ENCODE data around the gene LTA. TPM values are rescaled to one million over a fixed set of nuclear protein-coding genes. Genes with fewer than 3 reads are reported as not detected.
A peak's percentile ranks its signal among the peaks of the same experiment; 100 is the strongest.

LTA gene
- polyA plus RNA-seq, 1 donor from 2014 or later, result not detected

- H3K9me3 ChIP-seq (ENCODE audit: low read length), result no peaks in the 10 kb centered on the region
- H3K27me3 ChIP-seq (ENCODE audit: insufficient read depth, low read depth, low read length), result no peaks in the 10 kb centered on the region
- peak overlapping the region; percentile 86 for H3K4me3 ChIP-seq (ENCODE audit: low read length)
- H4K20me1 ChIP-seq (ENCODE audit: insufficient read depth), result peaks cover 33% of the 10 kb centered on the region
- H3K36me3 ChIP-seq (ENCODE audit: insufficient read depth, low read length), result no peaks in the 10 kb centered on the region
- peak overlapping the region; percentile 42 for H2AFZ ChIP-seq (ENCODE audit: low read depth, low read length)
- TF ChIP-seq MXI1 (conservative IDR thresholded peaks at IDR 0.05; ENCODE audit: poor library complexity, severe bottlenecking), result no peak
- no peak for TF ChIP-seq REST (IDR thresholded peaks at IDR 0.05; ENCODE audit: borderline replicate concordance)
- peak; percentile 33 for TF ChIP-seq POLR2AphosphoS5 (IDR thresholded peaks at IDR 0.05)
- no peak for TF ChIP-seq TAF1 (IDR thresholded peaks at IDR 0.05; ENCODE audit: low read depth)
- no peak for TF ChIP-seq EP300 (conservative IDR thresholded peaks at IDR 0.05; ENCODE audit: poor library complexity, severe bottlenecking)
- TF ChIP-seq CTCF (IDR thresholded peaks at IDR 0.05; ENCODE audit: poor library complexity, severe bottlenecking), result no peak
- TF ChIP-seq RAD21 (conservative IDR thresholded peaks at IDR 0.05), result no peak
- TF ChIP-seq SMC3 (conservative IDR thresholded peaks at IDR 0.05; ENCODE audit: poor library complexity), result no peak
- H3K9me2 ChIP-seq (ENCODE audit: insufficient read depth, low read length), result no peaks in the 10 kb centered on the region
- H3K9ac ChIP-seq (ENCODE audit: low read length), result peak overlapping the region; percentile 98
- peak overlapping the region; percentile 100 for H3K4me2 ChIP-seq (ENCODE audit: low read length)
- peak overlapping the region; percentile 96 for H3K27ac ChIP-seq (ENCODE audit: low read length)
- peaks cover 85% of the 10 kb centered on the region for H3K79me2 ChIP-seq (replicated peaks; ENCODE audit: insufficient read depth, low read length)
- no peaks in the 10 kb centered on the region for H3F3A ChIP-seq (ENCODE audit: insufficient read depth, low read length, poor library complexity, severe bottlenecking)
Observed at GRCh38 chr6:31541059-31541657, 30.9 kb upstream of the LTA start.

- Histone ChIP-seq H3K79me2 (replicated peaks; ENCODE audit: insufficient read depth, low read length) (peaks cover 80% of the 10 kb centered on the region), H3K36me3 (ENCODE audit: insufficient read depth, low read length) (no peaks in the 10 kb centered on the region), H3K27ac (ENCODE audit: low read length) (peak within 1 kb of the TSS; percentile 96), H3K4me2 (ENCODE audit: low read length) (peak within 1 kb of the TSS; percentile 100), H3K9ac (ENCODE audit: low read length) (peak within 1 kb of the TSS; percentile 98), H3K9me3 (ENCODE audit: low read length) (no peaks in the 10 kb centered on the region), H3K9me2 (ENCODE audit: insufficient read depth, low read length) (no peaks in the 10 kb centered on the region), H2AFZ (ENCODE audit: low read depth, low read length) (peak within 1 kb of the TSS; percentile 66), H3K4me3 (ENCODE audit: low read length) (peak within 1 kb of the TSS; percentile 86), H3F3A (ENCODE audit: insufficient read depth, low read length, poor library complexity, severe bottlenecking) (no peaks in the 10 kb centered on the region), H3K27me3 (ENCODE audit: insufficient read depth, low read depth, low read length) (no peaks in the 10 kb centered on the region), H4K20me1 (ENCODE audit: insufficient read depth) (peaks cover 25% of the 10 kb centered on the region)
- TF ChIP-seq TAF1 (IDR thresholded peaks at IDR 0.05; ENCODE audit: low read depth), result peak; percentile 99
- peak; percentile 86 for TF ChIP-seq MXI1 (conservative IDR thresholded peaks at IDR 0.05; ENCODE audit: poor library complexity, severe bottlenecking)
- TF ChIP-seq SMC3 (conservative IDR thresholded peaks at IDR 0.05; ENCODE audit: poor library complexity), result peak; percentile 37
- TF ChIP-seq REST (IDR thresholded peaks at IDR 0.05; ENCODE audit: borderline replicate concordance), result peak; percentile 99
- TF ChIP-seq EZH2 (IDR thresholded peaks at IDR 0.05; ENCODE audit: borderline replicate concordance, insufficient read depth, low read length, poor library complexity, severe bottlenecking), result no peak
- peak; percentile 99 for TF ChIP-seq POLR2AphosphoS5 (IDR thresholded peaks at IDR 0.05)
- peak; percentile 75 for TF ChIP-seq EP300 (conservative IDR thresholded peaks at IDR 0.05; ENCODE audit: poor library complexity, severe bottlenecking)
- TF ChIP-seq CTCF (IDR thresholded peaks at IDR 0.05; ENCODE audit: poor library complexity, severe bottlenecking), result peak; percentile 14
- TF ChIP-seq RAD21 (conservative IDR thresholded peaks at IDR 0.05), result no peak
Observed at GRCh38 chr6:31541658-31542521, 30.2 kb upstream of the LTA start, which contains the start of gene DDX39B. DDX39B (minus strand) TSS chr6:31542003; CDS start chr6:31540532, 1,471 bp downstream.

Measured in neural cell (in vitro differentiated cells).